HFFc6 (cell line): ENCODE results near the gene SURF4. TPM values are rescaled to one million over a fixed set of nuclear protein-coding genes. Genes with fewer than 3 reads are reported as not detected.

Experiments
- DNase-seq: peaks from one replicate; pipeline ENCODE4 v3.0.0-alpha.2; 2018
- H3K27ac Mint-ChIP-seq: 2 replicates; pipeline ENCODE4 v1.8.0; 2020; ENCODE audit warnings: mild to moderate bottlenecking, mixed read lengths
- H3K27me3 Mint-ChIP-seq: 2 replicates; pipeline ENCODE4 v1.8.0; 2021; ENCODE audit warnings: mild to moderate bottlenecking, moderate library complexity, mixed read lengths; ENCODE audit not compliant: insufficient read depth
- H3K36me3 Mint-ChIP-seq: 2 replicates; pipeline ENCODE4 v1.8.0; 2021; ENCODE audit warnings: low read depth, mixed read lengths
- H3K4me1 Mint-ChIP-seq: 2 replicates; pipeline ENCODE4 v1.8.0; 2020; ENCODE audit warnings: low read depth, mixed read lengths
- H3K4me3 Mint-ChIP-seq: 2 replicates; pipeline ENCODE4 v1.8.0; 2020; ENCODE audit warnings: mild to moderate bottlenecking, moderate library complexity, mixed read lengths
- H3K9me3 Mint-ChIP-seq: 2 replicates; pipeline ENCODE4 v1.8.0; 2020; ENCODE audit warnings: mild to moderate bottlenecking, mixed read lengths
- total RNA-seq, 6 experiments: library from RNA; stranded (reverse); fragmentation: NEBNext Ultra II Directional; extraction: Animal tissue kit (Norgen Biotek cat#: 25700); gene quantifications; 2 replicates in 1 of 6; 3 replicates in 5 of 6; pipeline ENCODE4 v1.2.3, GENCODE V29; 2021
- TF ChIP-seq, protein P1 (sequence below): fragments of 200-600 bp; sonication (generic); IDR thresholded peaks from 2 replicates; pipeline ENCODE4 v1.5.0; 2021; ENCODE audit warnings: antibody characterized with exemption, mild to moderate bottlenecking

The SURF4 gene
- total RNA-seq, 6 experiments from 2014 or later, result 406 to 474 (median 417) TPM

DNA sequence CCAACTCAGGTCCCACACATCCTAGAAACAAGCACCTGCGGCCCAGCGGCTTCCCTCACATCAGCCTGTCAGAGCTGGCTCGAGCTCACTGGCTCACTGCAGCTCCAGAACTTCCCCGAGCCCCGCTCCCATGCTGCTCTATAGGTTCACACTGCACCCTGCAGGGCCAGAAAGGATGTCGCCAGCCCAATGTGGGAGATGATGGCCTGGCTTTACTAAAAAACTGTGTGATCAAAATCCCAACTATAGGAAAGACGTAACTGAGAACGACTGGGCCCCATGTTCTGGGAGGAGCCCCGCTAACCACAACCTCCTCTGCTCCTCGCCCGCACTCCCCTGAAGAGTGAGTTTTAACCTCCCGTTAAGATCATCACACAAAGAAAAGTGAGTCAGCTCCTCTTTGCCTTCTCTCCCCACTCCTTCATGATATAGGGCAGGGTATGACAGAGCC, 4.6 kb downstream of the SURF4 start:
- TF ChIP-seq, protein P1, sequence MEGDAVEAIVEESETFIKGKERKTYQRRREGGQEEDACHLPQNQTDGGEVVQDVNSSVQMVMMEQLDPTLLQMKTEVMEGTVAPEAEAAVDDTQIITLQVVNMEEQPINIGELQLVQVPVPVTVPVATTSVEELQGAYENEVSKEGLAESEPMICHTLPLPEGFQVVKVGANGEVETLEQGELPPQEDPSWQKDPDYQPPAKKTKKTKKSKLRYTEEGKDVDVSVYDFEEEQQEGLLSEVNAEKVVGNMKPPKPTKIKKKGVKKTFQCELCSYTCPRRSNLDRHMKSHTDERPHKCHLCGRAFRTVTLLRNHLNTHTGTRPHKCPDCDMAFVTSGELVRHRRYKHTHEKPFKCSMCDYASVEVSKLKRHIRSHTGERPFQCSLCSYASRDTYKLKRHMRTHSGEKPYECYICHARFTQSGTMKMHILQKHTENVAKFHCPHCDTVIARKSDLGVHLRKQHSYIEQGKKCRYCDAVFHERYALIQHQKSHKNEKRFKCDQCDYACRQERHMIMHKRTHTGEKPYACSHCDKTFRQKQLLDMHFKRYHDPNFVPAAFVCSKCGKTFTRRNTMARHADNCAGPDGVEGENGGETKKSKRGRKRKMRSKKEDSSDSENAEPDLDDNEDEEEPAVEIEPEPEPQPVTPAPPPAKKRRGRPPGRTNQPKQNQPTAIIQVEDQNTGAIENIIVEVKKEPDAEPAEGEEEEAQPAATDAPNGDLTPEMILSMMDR, result no peak
- no peak for DNase-seq
- Mint-ChIP-seq H3K27ac (0 out of 2 replicates have a peak overlapping the region, but pooled peaks have one; percentile 6), H3K27me3 (peaks cover 13% of the 10 kb centered on the region), H3K4me3 (no peak overlapping the region; the same call in 1 of the 2 replicates), H3K36me3 (peaks cover 45% of the 10 kb centered on the region), H3K4me1 (peaks cover 52% of the 10 kb centered on the region), H3K9me3 (no peaks in the 10 kb centered on the region)

- H3K4me3 Mint-ChIP-seq, result no peak overlapping the region
- no peak for DNase-seq
- TF ChIP-seq, protein P1, result no peak
- peaks cover 13% of the 10 kb centered on the region for H3K27me3 Mint-ChIP-seq
- H3K9me3 Mint-ChIP-seq, result no peaks in the 10 kb centered on the region
- peak overlapping the region; percentile 4; the same call in 1 of the 2 replicates for H3K27ac Mint-ChIP-seq
- peaks cover 52% of the 10 kb centered on the region for H3K4me1 Mint-ChIP-seq
- H3K36me3 Mint-ChIP-seq, result peaks cover 45% of the 10 kb centered on the region
Observed at GRCh38 chr9:133370685-133371084, 5.2 kb downstream of the SURF4 start.

- no peak for DNase-seq
- Mint-ChIP-seq H3K27ac (0 out of 2 replicates have a peak overlapping the region, but pooled peaks have one; percentile 4), H3K4me3 (no peak overlapping the region), H3K27me3 (peaks cover 10% of the 10 kb centered on the region), H3K9me3 (no peaks in the 10 kb centered on the region), H3K4me1 (peaks cover 52% of the 10 kb centered on the region), H3K36me3 (peaks cover 42% of the 10 kb centered on the region)
- TF ChIP-seq, protein P1, result no peak
Observed at GRCh38 chr9:133369933-133370332, 5.9 kb downstream of the SURF4 start.

GRCh38 chr9:133369422-133369821, 6.4 kb downstream of the SURF4 start:
- TF ChIP-seq, protein P1, result no peak
- no peak overlapping the region for H3K27ac Mint-ChIP-seq

GRCh38 chr9:133368249-133368881, 7.5 kb downstream of the SURF4 start:
- no peak overlapping the region for H3K4me3 Mint-ChIP-seq
- H3K27me3 Mint-ChIP-seq, result peaks cover 7% of the 10 kb centered on the region
- no peak for DNase-seq
- H3K27ac Mint-ChIP-seq, result peak overlapping the region; percentile 29; the same call in 1 of the 2 replicates
- no peaks in the 10 kb centered on the region for H3K9me3 Mint-ChIP-seq
- peaks cover 47% of the 10 kb centered on the region for H3K4me1 Mint-ChIP-seq
- TF ChIP-seq, protein P1, result no peak
- H3K36me3 Mint-ChIP-seq, result peaks cover 45% of the 10 kb centered on the region

More at GRCh38 chr9:133369422-133369821, 6.4 kb downstream of the SURF4 start:
- H3K4me1 Mint-ChIP-seq, result peaks cover 48% of the 10 kb centered on the region
- no peaks in the 10 kb centered on the region for H3K9me3 Mint-ChIP-seq
- no peak for DNase-seq
- no peak overlapping the region for H3K4me3 Mint-ChIP-seq
- H3K36me3 Mint-ChIP-seq, result peaks cover 37% of the 10 kb centered on the region
- H3K27me3 Mint-ChIP-seq, result peaks cover 7% of the 10 kb centered on the region
